Panc1 (cell line): ENCODE results near the gene KBTBD8. TPM values are rescaled to one million over a fixed set of nuclear protein-coding genes. Genes with fewer than 3 reads are reported as not detected.

Source experiments
- ATAC-seq: fragments of 200-7000 bp; cut with Tn5 transposase; 2 replicates; pipeline ENCODE4 v1.9.1; 2020; ENCODE audit warnings: mild to moderate bottlenecking, moderate library complexity
- BruUV-seq: library from RNA; stranded (reverse); fragments of 400-500 nt; replicated peaks from 2 replicates; lab custom pipeline; 2021; lab: Mats Ljungman, UMichigan
- CTCF ChIA-PET: fragments of 300-600 bp; sonication (Branson Sonifier 250); formaldehyde crosslinking; loops from one replicate; lab custom pipeline; 2022; ENCODE audit warnings: antibody characterized with exemption; lab: Charles Lee
- POLR2A ChIA-PET: fragments of 300-600 bp; sonication (Branson Sonifier 250); formaldehyde crosslinking; loops from one replicate; lab custom pipeline; 2022; ENCODE audit warnings: antibody characterized with exemption; lab: Charles Lee
- DNase-seq: peaks from one replicate; pipeline ENCODE4 v3.0.0-alpha.2; 2010; ENCODE audit warnings: low read depth, low spot score
- H3K27ac ChIP-seq: 2 replicates; pipeline ENCODE4 v1.5.1; 2011; ENCODE audit warnings: mild to moderate bottlenecking, low read length, inconsistent platforms
- H3K27me3 ChIP-seq: fragments of 200-500 bp; sonication (Bioruptor generic); 2 replicates; pipeline ENCODE4 v1.6.0; 2014; ENCODE audit warnings: low read length, inconsistent platforms; ENCODE audit not compliant: control insufficient read depth, insufficient read depth
- H3K36me3 ChIP-seq: fragments of 200-500 bp; sonication (Bioruptor generic); 2 replicates; pipeline ENCODE4 v1.5.1; 2014; ENCODE audit warnings: inconsistent platforms, mild to moderate bottlenecking, low read length, moderate library complexity; ENCODE audit not compliant: control insufficient read depth, insufficient read depth
- H3K4me1 ChIP-seq: 2 replicates; pipeline ENCODE4 v1.5.1; 2011; ENCODE audit warnings: inconsistent platforms, mild to moderate bottlenecking, low read length, moderate library complexity; ENCODE audit not compliant: control insufficient read depth, insufficient read depth
- H3K4me3 ChIP-seq, 2 experiments: 2 replicates each; pipeline ENCODE4 v1.5.1; 2011 to 2012; ENCODE audit warnings: low read depth in 2 of 2, low read length in 2 of 2, mild to moderate bottlenecking in 2 of 2, inconsistent platforms in 1 of 2, moderate library complexity in 1 of 2
- H3K9me3 ChIP-seq: fragments of 200-500 bp; sonication (Bioruptor generic); 2 replicates; pipeline ENCODE4 v1.5.1; 2014; ENCODE audit warnings: low read depth, mild to moderate bottlenecking, inconsistent platforms, low read length, moderate library complexity; ENCODE audit not compliant: control insufficient read depth, insufficient read depth
- CTCF ChIP-seq: fragments of 450-650 bp; IDR thresholded peaks from 2 replicates; pipeline ENCODE4 v1.5.1; 2017; ENCODE audit warnings: mild to moderate bottlenecking
- POLR2AphosphoS5 ChIP-seq: IDR thresholded peaks from 2 replicates; pipeline ENCODE4 v1.6.1; 2012; ENCODE audit warnings: mild to moderate bottlenecking, low read depth, low read length, moderate library complexity
- SIN3A ChIP-seq: IDR thresholded peaks from 2 replicates; pipeline ENCODE4 v1.6.1; 2012; ENCODE audit warnings: low read depth, mild to moderate bottlenecking, low read length, moderate library complexity, borderline replicate concordance; ENCODE audit not compliant: insufficient read depth
- TCF7L2 ChIP-seq: IDR thresholded peaks from 2 replicates; pipeline ENCODE4 v1.6.1; 2011; ENCODE audit warnings: mild to moderate bottlenecking, low read depth, low read length, inconsistent platforms
- in situ Hi-C: cut with HindIII; loops from 2 replicates; pipeline ENCODE4 v1.10.0; 2016; ENCODE audit warnings: low sequenced_read_pairs, low pct_unique_long_range_greater_than_20kb
- intact Hi-C: fragments of 100-400 bp; cut with micrococcal nuclease; formaldehyde crosslinking; loops from one replicate; pipeline ENCODE4 v1.10.0; 2022; ENCODE audit not compliant: unreplicated experiment
- total RNA-seq: library from RNA; stranded (reverse); gene quantifications from one replicate; pipeline ENCODE4 v1.2.1, GENCODE V29; 2021; ENCODE audit not compliant: unreplicated experiment
- TF ChIP-seq, protein P1 (sequence below), 2 experiments: IDR thresholded peaks; 2 replicates each; pipeline ENCODE4 v1.6.1; 2011 to 2012; ENCODE audit warnings: low read depth in 2 of 2, control low read depth in 1 of 2, low read length in 1 of 2, mild to moderate bottlenecking in 1 of 2, moderate library complexity in 1 of 2; ENCODE audit not compliant: insufficient read depth in 1 of 2

KBTBD8 gene
- total RNA-seq, 1 experiment from 2014 or later, result 0.98 TPM

DNA sequence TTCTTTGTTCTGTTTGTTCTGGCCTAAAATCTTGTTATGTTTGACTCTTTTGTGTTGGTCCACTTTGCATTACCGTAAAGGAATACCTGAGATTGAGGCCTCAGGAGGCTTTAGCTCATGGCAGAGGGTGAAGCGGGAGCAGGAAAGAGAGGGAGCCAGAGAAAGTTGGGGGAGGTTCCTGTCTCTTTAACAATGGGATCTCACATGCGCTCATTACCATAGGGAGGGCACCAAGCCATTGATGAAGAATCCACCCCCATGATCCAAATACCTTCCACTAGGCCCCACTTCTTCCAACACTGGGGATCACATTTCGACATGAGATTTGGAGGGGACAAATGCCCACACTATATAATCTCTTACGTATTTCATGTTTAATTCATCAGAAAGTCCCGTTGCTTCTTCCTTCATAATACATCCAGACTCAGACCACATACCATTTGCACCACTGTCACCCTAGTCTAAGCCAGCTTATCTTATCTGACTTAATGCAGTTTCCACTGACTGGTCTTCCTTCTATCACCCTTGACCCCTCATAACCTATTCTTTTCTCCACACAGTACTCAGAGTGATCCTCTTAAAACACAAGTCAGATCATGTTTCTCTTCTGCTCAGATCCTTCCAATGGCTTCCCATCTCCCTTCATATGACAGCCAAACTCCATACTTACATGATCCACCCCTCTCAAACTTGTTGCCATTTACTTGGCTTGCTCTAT, 13.5 kb downstream of the KBTBD8 start:
- H3K4me3 ChIP-seq, result no peak overlapping the region
- intact Hi-C loops, result no loop called here
- no peaks in the 10 kb centered on the region for H3K27me3 ChIP-seq
- no peak overlapping the region for H3K27ac ChIP-seq
- no peaks in the 10 kb centered on the region for H3K4me1 ChIP-seq
- in situ Hi-C loops, result no loop called here
- H3K36me3 ChIP-seq, result no peaks in the 10 kb centered on the region
- CTCF ChIA-PET, result no interaction called here
- TF ChIP-seq TCF7L2, result no peak
- DNase-seq, result no peak
- no peak for ATAC-seq
- no TSS peak for BruUV-seq
- POLR2A ChIA-PET, result no interaction called here
- H3K9me3 ChIP-seq, result no peaks in the 10 kb centered on the region

DNA sequence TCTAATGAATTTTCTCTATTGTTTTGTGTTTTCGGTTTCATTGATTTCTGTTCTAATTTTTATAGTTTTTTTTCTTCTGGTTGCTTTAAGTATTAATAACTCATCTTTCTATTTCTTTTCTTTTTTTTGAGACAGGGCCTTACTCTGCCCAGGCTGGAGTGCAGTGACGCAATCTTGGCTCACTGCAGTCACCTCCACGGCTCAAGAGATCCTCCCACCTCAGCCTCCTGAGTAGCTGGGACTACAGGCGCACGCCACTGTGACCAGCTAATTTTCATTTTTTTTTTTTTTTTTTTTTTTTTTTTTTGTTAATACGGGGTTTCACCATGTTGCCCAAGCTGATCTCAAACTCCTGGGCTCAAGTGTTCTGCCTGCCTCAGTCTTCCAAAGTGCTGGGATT, 14.5 kb downstream of the KBTBD8 start:
- in situ Hi-C loops, result no loop called here

DNA sequence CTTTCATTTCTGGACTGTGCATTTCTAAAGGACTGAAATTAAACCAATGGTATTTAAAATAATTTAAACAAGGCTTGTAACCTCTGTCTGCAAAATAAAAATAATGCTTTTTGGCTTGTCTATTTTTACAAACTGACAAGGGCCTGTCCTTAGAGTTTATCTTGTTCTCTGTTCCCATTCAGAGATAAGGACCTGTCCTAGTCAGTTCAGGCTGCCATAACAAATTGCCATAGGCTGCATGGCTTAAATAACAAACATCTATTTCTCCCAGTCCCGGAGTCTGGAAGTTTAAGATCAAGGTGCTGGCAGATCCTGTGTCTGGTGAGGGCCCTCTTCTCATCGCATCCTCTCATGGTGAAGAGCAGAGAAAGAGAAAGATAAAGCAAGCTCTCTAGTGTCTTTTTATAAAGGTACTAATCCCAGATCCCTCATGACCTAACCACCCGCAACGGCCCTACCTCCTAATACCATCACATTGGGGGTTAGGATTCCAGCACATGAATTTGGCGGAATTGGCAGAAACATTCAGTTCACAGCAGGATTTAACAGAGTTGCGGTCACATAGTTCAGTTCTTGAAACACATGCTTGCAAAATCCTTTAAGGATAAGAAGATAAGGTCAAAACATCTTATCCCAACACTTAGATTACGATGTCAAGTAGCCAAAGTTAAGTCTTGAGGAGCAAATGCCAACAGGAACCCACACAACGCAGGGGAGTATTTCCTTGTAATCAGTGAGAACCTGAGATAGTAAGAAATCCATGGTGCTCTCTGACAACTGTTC, 17.8 kb downstream of the KBTBD8 start:
- ATAC-seq (no peak), DNase-seq (no peak)
- ChIA-PET POLR2A (no interaction called here), CTCF (interaction anchor here (0.5 kb wide), 1 partner anchor 38 kb away, joined by 3 read pairs; no protein-coding TSS in a partner anchor)
- in situ Hi-C loops, result no loop called here
- H3K27ac ChIP-seq, result no peak overlapping the region
- no TSS peak for BruUV-seq
- no peaks in the 10 kb centered on the region for H3K9me3 ChIP-seq
- no peaks in the 10 kb centered on the region for H3K36me3 ChIP-seq
- H3K4me3 ChIP-seq, result no peak overlapping the region
- intact Hi-C loops, result no loop called here
- no peak for TF ChIP-seq CTCF
- no peak for TF ChIP-seq TCF7L2
- TF ChIP-seq SIN3A, result no peak
- TF ChIP-seq POLR2AphosphoS5, result no peak
- TF ChIP-seq, protein P1, sequence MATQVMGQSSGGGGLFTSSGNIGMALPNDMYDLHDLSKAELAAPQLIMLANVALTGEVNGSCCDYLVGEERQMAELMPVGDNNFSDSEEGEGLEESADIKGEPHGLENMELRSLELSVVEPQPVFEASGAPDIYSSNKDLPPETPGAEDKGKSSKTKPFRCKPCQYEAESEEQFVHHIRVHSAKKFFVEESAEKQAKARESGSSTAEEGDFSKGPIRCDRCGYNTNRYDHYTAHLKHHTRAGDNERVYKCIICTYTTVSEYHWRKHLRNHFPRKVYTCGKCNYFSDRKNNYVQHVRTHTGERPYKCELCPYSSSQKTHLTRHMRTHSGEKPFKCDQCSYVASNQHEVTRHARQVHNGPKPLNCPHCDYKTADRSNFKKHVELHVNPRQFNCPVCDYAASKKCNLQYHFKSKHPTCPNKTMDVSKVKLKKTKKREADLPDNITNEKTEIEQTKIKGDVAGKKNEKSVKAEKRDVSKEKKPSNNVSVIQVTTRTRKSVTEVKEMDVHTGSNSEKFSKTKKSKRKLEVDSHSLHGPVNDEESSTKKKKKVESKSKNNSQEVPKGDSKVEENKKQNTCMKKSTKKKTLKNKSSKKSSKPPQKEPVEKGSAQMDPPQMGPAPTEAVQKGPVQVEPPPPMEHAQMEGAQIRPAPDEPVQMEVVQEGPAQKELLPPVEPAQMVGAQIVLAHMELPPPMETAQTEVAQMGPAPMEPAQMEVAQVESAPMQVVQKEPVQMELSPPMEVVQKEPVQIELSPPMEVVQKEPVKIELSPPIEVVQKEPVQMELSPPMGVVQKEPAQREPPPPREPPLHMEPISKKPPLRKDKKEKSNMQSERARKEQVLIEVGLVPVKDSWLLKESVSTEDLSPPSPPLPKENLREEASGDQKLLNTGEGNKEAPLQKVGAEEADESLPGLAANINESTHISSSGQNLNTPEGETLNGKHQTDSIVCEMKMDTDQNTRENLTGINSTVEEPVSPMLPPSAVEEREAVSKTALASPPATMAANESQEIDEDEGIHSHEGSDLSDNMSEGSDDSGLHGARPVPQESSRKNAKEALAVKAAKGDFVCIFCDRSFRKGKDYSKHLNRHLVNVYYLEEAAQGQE (IDR thresholded peaks at IDR 0.05; ENCODE audit: insufficient read depth in 1 of 2, low read depth in 2 of 2, low read length in 1 of 2), result no peak
- H3K4me1 ChIP-seq, result no peaks in the 10 kb centered on the region
- H3K27me3 ChIP-seq, result no peaks in the 10 kb centered on the region; the same call in 1 of the 2 replicates

More for the DNA sequence above, 14.5 kb downstream of the KBTBD8 start:
- Histone ChIP-seq H3K4me3 (no peak overlapping the region), H3K27ac (no peak overlapping the region), H3K27me3 (no peaks in the 10 kb centered on the region), H3K4me1 (no peaks in the 10 kb centered on the region), H3K9me3 (no peaks in the 10 kb centered on the region), H3K36me3 (no peaks in the 10 kb centered on the region)
- ATAC-seq (no peak), DNase-seq (no peak)
- ChIA-PET POLR2A (no interaction called here), CTCF (no interaction called here)
- no TSS peak for BruUV-seq
- intact Hi-C loops, result no loop called here
- TF ChIP-seq POLR2AphosphoS5 (no peak), CTCF (no peak), SIN3A (no peak)
